ENCODE data around the gene ING4.

ING4 gene

DNA sequence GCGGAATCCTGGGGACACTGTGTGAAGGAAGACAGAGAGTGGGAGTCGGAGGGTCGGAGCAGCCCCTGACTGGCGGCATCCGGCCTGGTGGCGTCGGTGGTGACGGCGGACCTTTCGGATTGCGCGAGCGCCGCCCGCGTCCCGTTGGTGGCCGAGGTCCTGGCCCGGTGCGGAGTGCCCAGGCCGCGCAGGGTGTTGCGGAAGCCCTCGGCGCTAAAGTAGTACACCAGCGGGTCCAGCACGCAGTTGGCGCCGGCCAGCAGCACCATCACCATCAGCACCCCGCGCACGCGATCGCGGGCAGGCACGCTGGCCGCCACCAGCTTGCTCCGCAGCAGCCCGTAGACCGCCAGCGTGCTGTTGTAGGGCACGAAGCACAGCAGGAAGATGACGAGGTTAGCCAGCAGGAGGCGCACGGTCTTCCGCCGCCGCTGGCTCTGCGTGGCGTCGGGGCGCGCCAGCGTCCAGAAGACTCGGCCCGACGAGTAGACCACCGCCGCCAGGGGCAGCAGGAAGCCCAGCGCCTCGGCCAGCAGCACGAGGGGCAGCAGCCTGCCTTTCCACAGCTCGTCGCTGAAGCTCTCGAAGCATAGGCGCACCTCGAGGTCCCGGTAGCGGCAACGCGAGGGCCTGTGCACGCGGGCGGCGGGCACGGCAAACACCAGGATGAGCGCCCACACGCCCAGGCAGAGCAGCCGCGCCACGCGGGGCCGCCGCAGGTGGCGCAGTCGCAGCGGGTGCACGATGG is 42.6 kb downstream of the ING4 start:
- TF ChIP-seq NFIC (IDR thresholded peaks at IDR 0.05) (no peak), TCF12 (IDR thresholded peaks at IDR 0.05; ENCODE audit: low read depth) (no peak), MAX (IDR thresholded peaks at IDR 0.05) (no peak), YY1 (IDR thresholded peaks at IDR 0.05; ENCODE audit: low read depth) (no peak), CREB1 (IDR thresholded peaks at IDR 0.05; ENCODE audit: low read depth) (no peak), RAD21 (IDR thresholded peaks at IDR 0.05; ENCODE audit: low read depth) (no peak), TEAD4 (IDR thresholded peaks at IDR 0.05) (no peak), EP300 (IDR thresholded peaks at IDR 0.05; ENCODE audit: borderline replicate concordance) (no peak), TAF1 (IDR thresholded peaks at IDR 0.05; ENCODE audit: low read depth) (no peak), FOXM1 (IDR thresholded peaks at IDR 0.05; ENCODE audit: borderline replicate concordance, low read depth) (no peak), EGR1 (IDR thresholded peaks at IDR 0.05) (no peak), ZBTB7A (IDR thresholded peaks at IDR 0.05; ENCODE audit: low read depth) (no peak), CEBPB (IDR thresholded peaks at IDR 0.05) (no peak), USF1 (IDR thresholded peaks at IDR 0.05) (no peak)
- TF ChIP-seq, protein P1, sequence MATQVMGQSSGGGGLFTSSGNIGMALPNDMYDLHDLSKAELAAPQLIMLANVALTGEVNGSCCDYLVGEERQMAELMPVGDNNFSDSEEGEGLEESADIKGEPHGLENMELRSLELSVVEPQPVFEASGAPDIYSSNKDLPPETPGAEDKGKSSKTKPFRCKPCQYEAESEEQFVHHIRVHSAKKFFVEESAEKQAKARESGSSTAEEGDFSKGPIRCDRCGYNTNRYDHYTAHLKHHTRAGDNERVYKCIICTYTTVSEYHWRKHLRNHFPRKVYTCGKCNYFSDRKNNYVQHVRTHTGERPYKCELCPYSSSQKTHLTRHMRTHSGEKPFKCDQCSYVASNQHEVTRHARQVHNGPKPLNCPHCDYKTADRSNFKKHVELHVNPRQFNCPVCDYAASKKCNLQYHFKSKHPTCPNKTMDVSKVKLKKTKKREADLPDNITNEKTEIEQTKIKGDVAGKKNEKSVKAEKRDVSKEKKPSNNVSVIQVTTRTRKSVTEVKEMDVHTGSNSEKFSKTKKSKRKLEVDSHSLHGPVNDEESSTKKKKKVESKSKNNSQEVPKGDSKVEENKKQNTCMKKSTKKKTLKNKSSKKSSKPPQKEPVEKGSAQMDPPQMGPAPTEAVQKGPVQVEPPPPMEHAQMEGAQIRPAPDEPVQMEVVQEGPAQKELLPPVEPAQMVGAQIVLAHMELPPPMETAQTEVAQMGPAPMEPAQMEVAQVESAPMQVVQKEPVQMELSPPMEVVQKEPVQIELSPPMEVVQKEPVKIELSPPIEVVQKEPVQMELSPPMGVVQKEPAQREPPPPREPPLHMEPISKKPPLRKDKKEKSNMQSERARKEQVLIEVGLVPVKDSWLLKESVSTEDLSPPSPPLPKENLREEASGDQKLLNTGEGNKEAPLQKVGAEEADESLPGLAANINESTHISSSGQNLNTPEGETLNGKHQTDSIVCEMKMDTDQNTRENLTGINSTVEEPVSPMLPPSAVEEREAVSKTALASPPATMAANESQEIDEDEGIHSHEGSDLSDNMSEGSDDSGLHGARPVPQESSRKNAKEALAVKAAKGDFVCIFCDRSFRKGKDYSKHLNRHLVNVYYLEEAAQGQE (IDR thresholded peaks at IDR 0.05; ENCODE audit: low read depth): no peak

- TF ChIP-seq YY1 (IDR thresholded peaks at IDR 0.05; ENCODE audit: low read depth) (no peak), RAD21 (IDR thresholded peaks at IDR 0.05; ENCODE audit: low read depth) (no peak), FOXM1 (IDR thresholded peaks at IDR 0.05; ENCODE audit: borderline replicate concordance, low read depth) (no peak), ZBTB7A (IDR thresholded peaks at IDR 0.05; ENCODE audit: low read depth) (no peak), CREB1 (IDR thresholded peaks at IDR 0.05; ENCODE audit: low read depth) (no peak), NFIC (IDR thresholded peaks at IDR 0.05) (no peak), MAX (IDR thresholded peaks at IDR 0.05) (no peak), TCF12 (IDR thresholded peaks at IDR 0.05; ENCODE audit: low read depth) (no peak)
These were observed 44.3 kb downstream of the ING4 start for GRCh38 chr12:6618483-6619225.

DNA sequence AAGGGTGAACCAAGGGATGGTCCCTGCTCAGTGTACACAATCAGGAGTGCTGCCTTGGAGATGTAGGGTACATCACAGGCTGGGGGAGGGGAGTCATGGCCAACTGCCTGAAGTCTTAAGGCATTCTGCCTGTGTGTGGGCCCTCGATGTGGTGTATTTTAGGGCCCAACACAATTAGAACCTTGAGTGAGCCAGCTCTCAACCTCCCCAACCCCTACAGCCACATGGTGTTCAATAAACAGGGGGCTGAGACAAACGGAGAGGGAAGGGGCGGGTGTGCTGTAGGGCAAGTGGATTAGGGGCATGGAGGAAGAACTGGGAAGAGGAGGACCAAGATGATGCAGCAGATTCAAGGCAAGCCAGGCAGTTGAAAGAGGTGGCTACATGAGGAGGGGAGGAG is 47.1 kb downstream of the ING4 start:
- no peak for TF ChIP-seq TCF12 (IDR thresholded peaks at IDR 0.05; ENCODE audit: low read depth)
- no peak for TF ChIP-seq MAX (IDR thresholded peaks at IDR 0.05)
- TF ChIP-seq CREB1 (IDR thresholded peaks at IDR 0.05; ENCODE audit: low read depth): no peak
- TF ChIP-seq, protein P1 (IDR thresholded peaks at IDR 0.05; ENCODE audit: low read depth): no peak
- TF ChIP-seq TAF1 (IDR thresholded peaks at IDR 0.05; ENCODE audit: low read depth): no peak
- TF ChIP-seq EP300 (IDR thresholded peaks at IDR 0.05; ENCODE audit: borderline replicate concordance): no peak
- no peak for TF ChIP-seq FOXM1 (IDR thresholded peaks at IDR 0.05; ENCODE audit: borderline replicate concordance, low read depth)
- no peak for TF ChIP-seq RAD21 (IDR thresholded peaks at IDR 0.05; ENCODE audit: low read depth)
- TF ChIP-seq EGR1 (IDR thresholded peaks at IDR 0.05): no peak
- TF ChIP-seq USF1 (IDR thresholded peaks at IDR 0.05): no peak
- no peak for TF ChIP-seq CEBPB (IDR thresholded peaks at IDR 0.05)
- TF ChIP-seq ZBTB7A (IDR thresholded peaks at IDR 0.05; ENCODE audit: low read depth): no peak
- no peak for TF ChIP-seq TEAD4 (IDR thresholded peaks at IDR 0.05)

GRCh38 chr12:6614513-6615172 is 48.3 kb downstream of the ING4 start:
- TF ChIP-seq MAX (IDR thresholded peaks at IDR 0.05): no peak
- TF ChIP-seq RAD21 (IDR thresholded peaks at IDR 0.05; ENCODE audit: low read depth): no peak
- TF ChIP-seq, protein P1 (IDR thresholded peaks at IDR 0.05; ENCODE audit: low read depth): no peak
- TF ChIP-seq YY1 (IDR thresholded peaks at IDR 0.05; ENCODE audit: low read depth): no peak
- TF ChIP-seq TAF1 (IDR thresholded peaks at IDR 0.05; ENCODE audit: low read depth): no peak
- TF ChIP-seq NFIC (IDR thresholded peaks at IDR 0.05): no peak
- TF ChIP-seq USF1 (IDR thresholded peaks at IDR 0.05): no peak
- TF ChIP-seq CREB1 (IDR thresholded peaks at IDR 0.05; ENCODE audit: low read depth): no peak
- TF ChIP-seq EP300 (IDR thresholded peaks at IDR 0.05; ENCODE audit: borderline replicate concordance): no peak
- no peak for TF ChIP-seq EGR1 (IDR thresholded peaks at IDR 0.05)
- TF ChIP-seq FOXM1 (IDR thresholded peaks at IDR 0.05; ENCODE audit: borderline replicate concordance, low read depth): no peak
- no peak for TF ChIP-seq CEBPB (IDR thresholded peaks at IDR 0.05)
- TF ChIP-seq TEAD4 (IDR thresholded peaks at IDR 0.05): no peak
- no peak for TF ChIP-seq ZBTB7A (IDR thresholded peaks at IDR 0.05; ENCODE audit: low read depth)
- no peak for TF ChIP-seq TCF12 (IDR thresholded peaks at IDR 0.05; ENCODE audit: low read depth)

Data from Ishikawa (cell line).